Transverse colon (tissue), 4 donors: Measurements from ENCODE around the gene ZNF462. TPM values are rescaled to one million over a fixed set of nuclear protein-coding genes. Genes with fewer than 3 reads are reported as not detected.

Experiments used
- DNase-seq: peaks from one replicate; pipeline ENCODE4 v3.0.0-alpha.2; 2019
- H3K27ac ChIP-seq, 4 donors: fragments of 200-600 bp; sonication (generic); 2 replicates each; pipeline ENCODE4 v1.5.1; 2016 to 2018; ENCODE audit warnings: inconsistent platforms in 4 of 4
- H3K27me3 ChIP-seq: fragments of 200-600 bp; sonication (generic); 2 replicates; pipeline ENCODE4 v1.5.1; 2017; ENCODE audit warnings: inconsistent platforms
- H3K36me3 ChIP-seq, 4 donors: fragments of 200-600 bp; sonication (generic); 2 replicates each; pipeline ENCODE4 v1.5.1; 2017 to 2019; ENCODE audit warnings: inconsistent platforms in 4 of 4
- H3K4me1 ChIP-seq, 4 donors: fragments of 200-600 bp; sonication (generic); 2 replicates each; pipeline ENCODE4 v1.5.1; 2017 to 2020; ENCODE audit warnings: inconsistent platforms in 4 of 4
- H3K4me3 ChIP-seq, 4 donors: fragments of 200-600 bp; sonication (generic); 1 replicate in 1 of 4; 2 replicates in 3 of 4; pipeline versions ENCODE4 v1.5.1 to v1.6.1; 2017 to 2019; ENCODE audit warnings: inconsistent platforms in 4 of 4
- H3K9me3 ChIP-seq, 2 donors: fragments of 200-600 bp; sonication (generic); 2 replicates each; pipeline ENCODE4 v1.5.1; 2017 to 2019; ENCODE audit warnings: inconsistent platforms in 2 of 2
- CTCF ChIP-seq, 5 experiments: fragments of 200-600 bp in 3 of 5; fragments of 450-650 bp in 2 of 5; sonication (generic) in 3 of 5; IDR thresholded peaks; 1 replicate in 2 of 5; 2 replicates in 3 of 5; pipeline ENCODE4 v1.5.1; 2016 to 2017; ENCODE audit warnings: antibody characterized with exemption in 5 of 5, inconsistent platforms in 3 of 5, mild to moderate bottlenecking in 2 of 5, moderate library complexity in 1 of 5
- EP300 ChIP-seq: sonication (generic); formaldehyde crosslinking; IDR thresholded peaks from one replicate; pipeline ENCODE4 v1.6.1; 2017; ENCODE audit warnings: antibody characterized with exemption, low read depth
- POLR2A ChIP-seq: fragments of 450-650 bp; IDR thresholded peaks from one replicate; pipeline ENCODE4 v1.6.1; 2016; ENCODE audit warnings: antibody characterized with exemption, mild to moderate bottlenecking, moderate library complexity
- POLR2AphosphoS5 ChIP-seq, 3 donors: sonication (generic); formaldehyde crosslinking; IDR thresholded peaks; one replicate each; pipeline ENCODE4 v1.6.1; 2016; ENCODE audit warnings: antibody characterized with exemption in 3 of 3
- WGBS, 2 donors: methylation state at CpG; one replicate each; pipeline ENCODE4 v1.1.5; 2018; ENCODE audit warnings: low coverage in 1 of 2; 5-methylcytosine and 5-hydroxymethylcytosine counted together
- in situ Hi-C, 4 donors: fragments of 200-750 bp; cut with MboI; loops; one replicate each; pipeline versions ENCODE4 v1.15.0 to v1.15.1; 2017; ENCODE audit warnings: low sequenced_read_pairs in 3 of 4, low pct_ligation_motif_present in 1 of 4, low pct_unique_long_range_greater_than_20kb in 1 of 4
- intact Hi-C: fragments of 100-400 bp; cut with DNase I; formaldehyde crosslinking; loops from one replicate; pipeline ENCODE4 v1.15.1; 2023; ENCODE audit warnings: low total_unique reads
- total RNA-seq, 4 donors: library from RNA; depleted of rRNA; stranded (reverse); fragments of >200 nt; gene quantifications; one replicate each; pipeline ENCODE4 v1.1.0, GENCODE V29; 2016

Gene ZNF462
- total RNA-seq, 4 donors from 2014 or later, result 17.5 to 28.7 (median 22.9) TPM

GRCh38 chr9:106883626-106884190 is 20.7 kb downstream of the ZNF462 start:
- intact Hi-C loops, result no loop called here

DNA sequence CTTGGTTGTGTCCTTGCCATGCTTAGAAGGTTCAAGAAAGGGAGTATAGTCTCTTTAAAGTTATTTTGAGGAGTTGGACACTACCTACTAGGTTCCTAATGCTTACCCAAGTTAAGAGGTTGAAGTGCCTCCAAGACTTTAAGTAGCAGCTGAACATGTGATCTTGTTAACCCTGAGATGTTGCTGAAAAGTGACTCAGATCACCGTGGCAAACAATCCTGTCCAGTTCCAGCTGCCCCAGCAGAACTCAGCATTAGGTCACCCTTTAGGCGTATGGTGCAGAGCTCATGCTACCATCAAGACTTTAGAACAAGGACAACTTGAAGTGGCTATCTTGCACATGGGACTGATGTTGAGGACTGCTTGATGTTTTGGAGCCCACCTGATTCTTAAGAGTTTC is 22.5 kb downstream of the ZNF462 start:
- in situ Hi-C loops (no loop called here), intact Hi-C loops (no loop called here)
- TF ChIP-seq POLR2A, result no peak
- no peak for TF ChIP-seq EP300
- TF ChIP-seq POLR2AphosphoS5 (IDR thresholded peaks at IDR 0.05), result no peak
- no peak for TF ChIP-seq CTCF (IDR thresholded peaks at IDR 0.05)
- H3K27ac ChIP-seq, result peak overlapping the region in 1 of 4 donors; percentile 8
- no peaks in the 10 kb centered on the region for H3K9me3 ChIP-seq
- DNase-seq, result no peak
- H3K27me3 ChIP-seq, result no peaks in the 10 kb centered on the region
- H3K36me3 ChIP-seq, result no peaks in the 10 kb centered on the region
- 76% methylated on average over 2 of the region's 2 CpGs; no CpG with 5 or more reads in 1 of the 2 donors for WGBS, 2 donors
- no peak overlapping the region for H3K4me3 ChIP-seq
- peaks cover 15 to 60% (median 23%) of the 10 kb centered on the region in 4 donors for H3K4me1 ChIP-seq

More at GRCh38 chr9:106883626-106884190, 20.7 kb downstream of the ZNF462 start:
- no peak for DNase-seq
- Histone ChIP-seq H3K4me3 (no peak overlapping the region), H3K4me1 (peaks cover 26 to 68% (median 30%) of the 10 kb centered on the region in 4 donors), H3K27ac (no peak overlapping the region), H3K27me3 (no peaks in the 10 kb centered on the region), H3K9me3 (no peaks in the 10 kb centered on the region), H3K36me3 (no peaks in the 10 kb centered on the region)
- TF ChIP-seq CTCF (IDR thresholded peaks at IDR 0.05) (no peak), POLR2AphosphoS5 (IDR thresholded peaks at IDR 0.05) (no peak), EP300 (no peak), POLR2A (no peak)
- 70 to 92% methylated on average over 2 of the region's 2 CpGs for WGBS, 2 donors
- in situ Hi-C loops, result no loop called here

GRCh38 chr9:106886111-106887046 is 23.4 kb downstream of the ZNF462 start:
- H3K9me3 ChIP-seq, result no peaks in the 10 kb centered on the region
- DNase-seq, result no peak
- H3K4me3 ChIP-seq, result no peak overlapping the region
- H3K27ac ChIP-seq, result peak overlapping the region in 3 of 4 donors; percentile 8 to 27 (median 12)
- TF ChIP-seq POLR2A (no peak), EP300 (no peak), POLR2AphosphoS5 (IDR thresholded peaks at IDR 0.05) (no peak), CTCF (IDR thresholded peaks at IDR 0.05) (no peak)
- WGBS, 2 donors, result 62 to 78% methylated on average over 6 of the region's 6 CpGs
- in situ Hi-C loops, result no loop called here
- no peaks in the 10 kb centered on the region for H3K36me3 ChIP-seq
- intact Hi-C loops, result no loop called here
- H3K4me1 ChIP-seq, result peaks cover 15 to 51% (median 22%) of the 10 kb centered on the region in 4 donors
- no peaks in the 10 kb centered on the region for H3K27me3 ChIP-seq

GRCh38 chr9:106887066-106887465 is 24.1 kb downstream of the ZNF462 start:
- Histone ChIP-seq H3K36me3 (no peaks in the 10 kb centered on the region), H3K4me3 (no peak overlapping the region), H3K27me3 (no peaks in the 10 kb centered on the region), H3K4me1 (peaks cover 15 to 47% (median 22%) of the 10 kb centered on the region in 4 donors), H3K27ac (peak overlapping the region in 2 of 4 donors; percentile 8 to 27), H3K9me3 (no peaks in the 10 kb centered on the region)
- in situ Hi-C loops, result no loop called here
- intact Hi-C loops, result no loop called here
- TF ChIP-seq POLR2AphosphoS5 (IDR thresholded peaks at IDR 0.05) (no peak), EP300 (no peak), CTCF (IDR thresholded peaks at IDR 0.05) (no peak), POLR2A (no peak)
- WGBS, 2 donors, result 60 to 64% methylated on average over 2 of the region's 2 CpGs
- DNase-seq, result no peak
